Pancreas (tissue), 10 donors: ENCODE results near the gene CD248. TPM values are rescaled to one million over a fixed set of nuclear protein-coding genes. Genes with fewer than 3 reads are reported as not detected.

Experiments used
- ATAC-seq, 4 donors: fragments of 200-7000 bp; cut with Tn5 transposase; one replicate each; pipeline versions ENCODE4 v1.8.0 to v1.9.1; 2020; ENCODE audit warnings: mild to moderate bottlenecking in 4 of 4, moderate library complexity in 4 of 4
- DNase-seq, 6 donors: peaks; one replicate each; pipeline ENCODE4 v3.0.0-alpha.2; 2020
- FAIRE-seq: peaks from 2 replicates; lab custom pipeline; 2012; peaks lifted over from hg19 to GRCh38; lab: Jason Lieb, UNC
- H3K27ac ChIP-seq, 4 donors: fragments of 200-600 bp; sonication (generic); 1 replicate in 3 of 4; 2 replicates in 1 of 4; pipeline versions ENCODE4 v1.5.0 to v1.8.0; 2020
- H3K27me3 ChIP-seq, 4 donors: fragments of 200-600 bp; one replicate each; pipeline ENCODE4 v1.8.0; 2021
- H3K36me3 ChIP-seq, 3 donors: fragments of 200-600 bp; sonication (generic) in 1 of 3; one replicate each; pipeline versions ENCODE4 v1.5.0 to v1.8.0; 2020 to 2021
- H3K4me1 ChIP-seq, 3 donors: fragments of 200-600 bp; one replicate each; pipeline ENCODE4 v1.8.0; 2021
- H3K4me3 ChIP-seq, 4 donors: fragments of 200-600 bp; sonication (generic) in 2 of 4; one replicate each; pipeline versions ENCODE4 v1.5.0 to v1.8.0; 2020 to 2021
- H3K9me3 ChIP-seq, 4 donors: fragments of 200-600 bp; one replicate each; pipeline ENCODE4 v1.8.0; 2021
- WGBS, 2 donors: extraction: QIAGEN DNeasy Blood & Tissue Kit; methylation state at CpG; one replicate each; pipeline ENCODE4 v1.1.7; 2013; 5-methylcytosine and 5-hydroxymethylcytosine counted together
- intact Hi-C, 3 donors: fragments of 100-400 bp; cut with DNase I; formaldehyde crosslinking; loops; one replicate each; pipeline versions ENCODE4 v1.11.1 to v1.14.2; 2022
- polyA plus RNA-seq, 2 donors: library from polyadenylated mRNA; stranded (reverse); fragments of 200-250 nt; gene quantifications; one replicate each; pipeline ENCODE4 v1.2.3, GENCODE V29; 2013
- total RNA-seq, 6 donors: library from RNA; stranded (reverse); fragmentation: NEBNext Ultra II Directional in 4 of 6; extraction: Animal tissue kit (Norgen Biotek cat#: 25700) in 4 of 6; gene quantifications; one replicate each; pipeline versions ENCODE4 v1.2.1 to v1.2.4, GENCODE V29; 2021 to 2023
- TF ChIP-seq, protein P1 (sequence below), 4 donors: fragments of 200-600 bp; sonication (generic) in 3 of 4; IDR thresholded peaks; one replicate each; pipeline versions ENCODE4 v1.5.0 to v1.8.0; 2021; ENCODE audit warnings: antibody characterized with exemption in 4 of 4
- donor health status: healthy with polysubstance abuse.
- donor health status: DM: no; HTN: no; CAD: no; lungs with moderate emphysema.
- donor health status: DM: no; HTN: no; CAD: no.
- donor health status: control.
- donor health status: control.
- donor health status: Bipolar disorder and iron deficiency.
- donor health status: DM: yes; HTN: yes; CAD: no.
- donor health status: DM: no; HTN: no; CAD: no.
- donor health status: DM: no; HTN: no; CAD: no.
- donor health status: DM: yes; HTN: yes; CAD: no.

Gene CD248
- total and polyA plus RNA-seq, 8 donors = 1.2 to 17.7 (median 3.8) TPM

DNA sequence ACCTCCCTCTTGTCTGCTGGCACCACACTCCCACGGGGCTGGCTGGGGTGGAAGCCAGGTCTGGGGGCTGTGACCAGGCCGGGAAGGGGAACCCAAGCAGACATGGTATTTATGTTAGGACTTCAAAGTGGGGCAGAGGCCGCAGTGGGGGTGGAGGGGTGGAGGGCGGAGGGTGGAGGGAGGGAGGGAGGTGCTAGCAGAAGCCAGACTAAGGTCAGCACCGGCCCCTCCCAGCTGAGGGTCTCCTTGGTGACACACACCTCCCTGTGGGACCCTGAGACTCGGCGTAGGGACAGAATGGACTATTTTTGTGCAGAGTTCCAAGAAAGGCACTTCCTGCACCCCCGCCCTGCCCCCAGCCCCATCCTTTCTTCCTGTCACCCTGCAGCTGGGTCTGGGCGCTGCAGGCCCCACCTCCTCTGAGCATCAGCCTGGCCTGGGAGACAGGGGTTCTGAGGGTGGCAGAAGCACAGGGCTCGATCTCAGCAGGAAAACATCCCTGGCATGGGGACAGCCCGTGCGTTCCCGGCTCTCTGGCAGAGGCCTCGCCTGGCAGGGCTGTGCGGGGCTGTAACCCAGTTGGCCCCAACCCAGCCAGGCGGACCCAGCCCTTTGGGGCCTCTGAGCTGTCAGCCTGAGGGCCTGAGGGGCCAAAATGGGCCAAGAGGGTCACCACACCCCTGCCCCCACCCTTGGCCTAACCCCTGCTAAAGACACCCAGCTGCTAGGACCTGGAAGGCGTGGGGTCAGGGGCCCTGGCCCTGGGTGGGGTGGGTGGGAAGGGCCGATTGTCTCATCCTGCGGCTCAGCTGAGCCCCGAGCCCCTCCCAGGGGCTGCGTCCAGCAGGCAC lies 9.6 kb upstream of the CD248 start:
- Histone ChIP-seq H3K4me1 (no peaks in the 10 kb centered on the region), H3K36me3 (no peaks in the 10 kb centered on the region), H3K27ac (peak overlapping the region in 1 of 4 donors; percentile 12), H3K9me3 (no peaks in the 10 kb centered on the region), H3K27me3 (no peaks in the 10 kb centered on the region), H3K4me3 (no peak overlapping the region)
- no peak for FAIRE-seq
- intact Hi-C loops = no loop called here
- 63 to 65% methylated on average over 16 to 21 of the region's 21 CpGs for WGBS, 2 donors
- DNase-seq = peak in 2 of 6 donors; percentile 53 to 69
- peak in 1 of 4 donors; percentile 3 for ATAC-seq
- TF ChIP-seq, protein P1, sequence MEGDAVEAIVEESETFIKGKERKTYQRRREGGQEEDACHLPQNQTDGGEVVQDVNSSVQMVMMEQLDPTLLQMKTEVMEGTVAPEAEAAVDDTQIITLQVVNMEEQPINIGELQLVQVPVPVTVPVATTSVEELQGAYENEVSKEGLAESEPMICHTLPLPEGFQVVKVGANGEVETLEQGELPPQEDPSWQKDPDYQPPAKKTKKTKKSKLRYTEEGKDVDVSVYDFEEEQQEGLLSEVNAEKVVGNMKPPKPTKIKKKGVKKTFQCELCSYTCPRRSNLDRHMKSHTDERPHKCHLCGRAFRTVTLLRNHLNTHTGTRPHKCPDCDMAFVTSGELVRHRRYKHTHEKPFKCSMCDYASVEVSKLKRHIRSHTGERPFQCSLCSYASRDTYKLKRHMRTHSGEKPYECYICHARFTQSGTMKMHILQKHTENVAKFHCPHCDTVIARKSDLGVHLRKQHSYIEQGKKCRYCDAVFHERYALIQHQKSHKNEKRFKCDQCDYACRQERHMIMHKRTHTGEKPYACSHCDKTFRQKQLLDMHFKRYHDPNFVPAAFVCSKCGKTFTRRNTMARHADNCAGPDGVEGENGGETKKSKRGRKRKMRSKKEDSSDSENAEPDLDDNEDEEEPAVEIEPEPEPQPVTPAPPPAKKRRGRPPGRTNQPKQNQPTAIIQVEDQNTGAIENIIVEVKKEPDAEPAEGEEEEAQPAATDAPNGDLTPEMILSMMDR (IDR thresholded peaks at IDR 0.05) = no peak

DNA sequence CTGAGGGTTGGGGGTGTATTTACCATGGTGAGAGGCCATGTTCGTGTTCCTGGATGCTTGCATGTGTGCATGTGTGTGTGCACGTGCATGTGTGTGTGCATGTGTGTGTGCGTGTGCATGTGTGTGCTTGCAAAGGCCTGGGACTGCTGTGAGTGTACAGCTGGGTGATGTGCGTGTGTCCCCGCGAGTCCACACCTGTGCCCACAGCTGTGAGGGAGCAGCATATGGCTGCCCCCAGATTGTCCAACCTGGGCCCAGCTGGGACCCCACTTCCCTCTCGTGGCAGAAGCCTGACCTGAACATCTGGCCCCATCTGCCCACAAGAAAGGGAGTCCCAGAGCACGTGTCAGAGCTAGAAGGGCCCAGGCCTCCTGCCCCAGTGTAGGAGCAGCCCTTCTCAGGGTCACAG lies 8.4 kb upstream of the CD248 start:
- H3K36me3 ChIP-seq = no peaks in the 10 kb centered on the region
- H3K4me1 ChIP-seq = no peaks in the 10 kb centered on the region
- DNase-seq = no peak
- TF ChIP-seq, protein P1 (IDR thresholded peaks at IDR 0.05) = no peak
- no peak for ATAC-seq
- intact Hi-C loops = no loop called here
- 75 to 86% methylated on average over 8 of the region's 8 CpGs for WGBS, 2 donors
- H3K27me3 ChIP-seq = no peaks in the 10 kb centered on the region
- no peak overlapping the region for H3K27ac ChIP-seq
- H3K4me3 ChIP-seq = no peak overlapping the region
- FAIRE-seq = no peak
- H3K9me3 ChIP-seq = no peaks in the 10 kb centered on the region

DNA sequence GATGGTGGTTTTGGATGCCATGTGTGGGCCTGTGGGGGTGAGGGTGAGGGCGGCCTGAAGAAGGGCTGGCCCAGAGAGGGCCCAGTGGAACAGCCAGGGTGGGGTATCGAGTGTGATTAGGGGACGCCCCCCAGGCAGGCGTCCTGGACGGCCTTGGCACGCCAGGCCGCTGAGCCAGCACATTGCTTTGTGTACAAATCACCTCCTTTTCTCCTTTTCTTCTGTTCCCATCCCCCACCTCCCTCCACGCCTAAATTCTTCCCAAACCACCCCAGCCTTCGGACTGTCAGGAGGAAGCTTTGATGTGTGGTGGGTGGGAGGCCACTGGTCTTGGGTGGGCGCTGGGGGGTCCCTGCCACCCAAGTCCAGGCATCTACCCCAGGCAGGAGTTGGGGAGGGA lies 7.8 kb upstream of the CD248 start:
- DNase-seq (no peak), FAIRE-seq (no peak), ATAC-seq (no peak)
- Histone ChIP-seq H3K36me3 (no peaks in the 10 kb centered on the region), H3K4me3 (no peak overlapping the region), H3K27me3 (no peaks in the 10 kb centered on the region), H3K4me1 (no peaks in the 10 kb centered on the region), H3K9me3 (no peaks in the 10 kb centered on the region), H3K27ac (no peak overlapping the region)
- TF ChIP-seq, protein P1 (IDR thresholded peaks at IDR 0.05) = no peak
- intact Hi-C loops = no loop called here
- WGBS, 2 donors = 61 to 65% methylated on average over 10 of the region's 10 CpGs

DNA sequence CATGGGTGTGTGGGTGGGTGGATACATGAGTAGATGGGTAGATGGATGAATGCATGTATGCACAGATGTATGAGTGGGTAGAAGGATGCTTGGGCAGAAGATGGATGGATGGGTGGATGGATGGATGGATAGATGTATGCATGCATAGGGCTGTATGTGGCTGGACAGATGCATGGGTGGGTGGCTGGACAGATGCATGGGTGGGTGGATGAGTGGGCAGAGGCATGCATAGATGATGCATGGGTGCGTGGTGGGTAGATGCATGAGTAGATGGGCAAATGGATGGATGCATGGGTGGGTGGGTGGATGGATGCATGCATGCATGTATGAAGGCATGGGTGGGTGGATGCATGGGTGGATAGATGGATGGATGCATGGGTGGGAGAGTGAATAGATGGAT lies 6.8 kb upstream of the CD248 start:
- 87 to 96% methylated on average over 1 of the region's 1 CpG for WGBS, 2 donors
- intact Hi-C loops = no loop called here
- Histone ChIP-seq H3K27ac (no peak overlapping the region), H3K9me3 (no peaks in the 10 kb centered on the region), H3K4me3 (no peak overlapping the region), H3K27me3 (no peaks in the 10 kb centered on the region), H3K4me1 (no peaks in the 10 kb centered on the region), H3K36me3 (no peaks in the 10 kb centered on the region)
- ATAC-seq (no peak), FAIRE-seq (no peak), DNase-seq (peak in 1 of 6 donors; percentile 10)
- TF ChIP-seq, protein P1 (IDR thresholded peaks at IDR 0.05) = no peak
